Uterus (tissue), 4 donors: ENCODE results near the gene TGFBI. TPM values are rescaled to one million over a fixed set of nuclear protein-coding genes. Genes with fewer than 3 reads are reported as not detected.

Experiments used
- DNase-seq, 2 donors: peaks; one replicate each; pipeline ENCODE4 v3.0.0-alpha.2; 2019 to 2020
- H3K27ac ChIP-seq, 2 donors: fragments of 200-600 bp; sonication (generic); 1 replicate in 1 of 2; 2 replicates in 1 of 2; pipeline ENCODE4 v1.5.1; 2016 to 2018
- H3K27me3 ChIP-seq, 2 donors: fragments of 200-600 bp; sonication (generic); one replicate each; pipeline ENCODE4 v1.5.1; 2018 to 2019; ENCODE audit warnings: control low read depth in 1 of 2
- H3K36me3 ChIP-seq, 2 donors: fragments of 200-600 bp; sonication (generic); one replicate each; pipeline ENCODE4 v1.5.1; 2019; ENCODE audit warnings: control low read depth in 1 of 2
- H3K4me1 ChIP-seq, 2 donors: fragments of 200-600 bp; sonication (generic); one replicate each; pipeline ENCODE4 v1.5.1; 2018 to 2019; ENCODE audit warnings: control low read depth in 1 of 2
- H3K4me3 ChIP-seq, 2 donors: fragments of 200-600 bp; sonication (generic); 1 replicate in 1 of 2; 2 replicates in 1 of 2; pipeline ENCODE4 v1.5.1; 2018 to 2019; ENCODE audit warnings: mild to moderate bottlenecking in 1 of 2
- H3K9me3 ChIP-seq, 2 donors: fragments of 200-600 bp; sonication (generic); one replicate each; pipeline ENCODE4 v1.5.1; 2019; ENCODE audit warnings: control low read depth in 1 of 2
- CTCF ChIP-seq, 4 experiments: fragments of 200-600 bp in 2 of 4; fragments of 450-650 bp in 2 of 4; sonication (generic) in 2 of 4; IDR thresholded peaks; one replicate each; pipeline ENCODE4 v1.5.1; 2016 to 2019; ENCODE audit warnings: antibody characterized with exemption in 4 of 4, mild to moderate bottlenecking in 2 of 4, moderate library complexity in 1 of 4
- POLR2A ChIP-seq, 2 donors: fragments of 450-650 bp; IDR thresholded peaks; one replicate each; pipeline ENCODE4 v1.6.1; 2016; ENCODE audit warnings: antibody characterized with exemption in 2 of 2, mild to moderate bottlenecking in 1 of 2, moderate library complexity in 1 of 2
- intact Hi-C: fragments of 100-400 bp; cut with DNase I; formaldehyde crosslinking; loops from one replicate; pipeline ENCODE4 v1.15.1; 2023; ENCODE audit warnings: low total_unique reads
- total RNA-seq, 4 donors: library from RNA; depleted of rRNA in 3 of 4; stranded (reverse); fragments of >200 nt in 3 of 4; gene quantifications; one replicate each; pipeline versions ENCODE4 v1.1.0 to v1.2.4, GENCODE V29; 2014 to 2023
- donor health status: DM: yes; HTN: yes; CAD: no.

Gene TGFBI
- total RNA-seq, 4 donors from 2014 or later, result 27.9 to 293 (median 38.7) TPM

GRCh38 chr5:135997673-135998335 is 31.0 kb upstream of the TGFBI start:
- Histone ChIP-seq H3K36me3 (no peaks in the 10 kb centered on the region), H3K4me3 (no peak overlapping the region), H3K27ac (no peak overlapping the region), H3K27me3 (no peaks in the 10 kb centered on the region), H3K9me3 (no peaks in the 10 kb centered on the region), H3K4me1 (peaks cover 0 to 16% of the 10 kb centered on the region in 2 donors)
- intact Hi-C loops, result no loop called here
- no peak for TF ChIP-seq CTCF (IDR thresholded peaks at IDR 0.05)
- no peak for TF ChIP-seq POLR2A (IDR thresholded peaks at IDR 0.05)
- no peak for DNase-seq

- Histone ChIP-seq H3K9me3 (no peaks in the 10 kb centered on the region), H3K4me1 (peaks cover 0 to 6% of the 10 kb centered on the region in 2 donors), H3K36me3 (no peaks in the 10 kb centered on the region), H3K27ac (no peak overlapping the region), H3K27me3 (no peaks in the 10 kb centered on the region), H3K4me3 (no peak overlapping the region)
- no peak for DNase-seq
- TF ChIP-seq POLR2A (IDR thresholded peaks at IDR 0.05) (no peak), CTCF (IDR thresholded peaks at IDR 0.05) (no peak)
- intact Hi-C loops, result no loop called here
Measured at GRCh38 chr5:135998889-135999288, 29.9 kb upstream of the TGFBI start.

- TF ChIP-seq POLR2A (IDR thresholded peaks at IDR 0.05), result no peak
- no peak for TF ChIP-seq CTCF (IDR thresholded peaks at IDR 0.05)
- Histone ChIP-seq H3K27ac (no peak overlapping the region), H3K4me1 (no peaks in the 10 kb centered on the region), H3K36me3 (no peaks in the 10 kb centered on the region), H3K27me3 (no peaks in the 10 kb centered on the region), H3K9me3 (no peaks in the 10 kb centered on the region), H3K4me3 (no peak overlapping the region)
- DNase-seq, result no peak
- intact Hi-C loops, result no loop called here
Measured at GRCh38 chr5:135999406-136000139, 29.2 kb upstream of the TGFBI start.

- Histone ChIP-seq H3K27me3 (no peaks in the 10 kb centered on the region), H3K27ac (no peak overlapping the region), H3K4me1 (no peaks in the 10 kb centered on the region), H3K9me3 (no peaks in the 10 kb centered on the region), H3K36me3 (no peaks in the 10 kb centered on the region), H3K4me3 (no peak overlapping the region)
- TF ChIP-seq CTCF (IDR thresholded peaks at IDR 0.05), result no peak
- TF ChIP-seq POLR2A (IDR thresholded peaks at IDR 0.05), result no peak
- intact Hi-C loops, result no loop called here
- no peak for DNase-seq
Measured at GRCh38 chr5:136000147-136000546, 28.6 kb upstream of the TGFBI start.

GRCh38 chr5:136000932-136001331 is 27.9 kb upstream of the TGFBI start:
- Histone ChIP-seq H3K4me3 (no peak overlapping the region), H3K4me1 (no peaks in the 10 kb centered on the region), H3K36me3 (no peaks in the 10 kb centered on the region), H3K27me3 (no peaks in the 10 kb centered on the region), H3K9me3 (no peaks in the 10 kb centered on the region), H3K27ac (no peak overlapping the region)
- no peak for DNase-seq
- intact Hi-C loops, result no loop called here
- no peak for TF ChIP-seq POLR2A (IDR thresholded peaks at IDR 0.05)
- TF ChIP-seq CTCF (IDR thresholded peaks at IDR 0.05), result no peak
